ENCODE results near the gene SH3YL1.

GRCh38 chr2:254241-254640 lies 9.6 kb downstream of the SH3YL1 start:
- TF ChIP-seq CTCF (conservative IDR thresholded peaks at IDR 0.05; ENCODE audit: low read depth, low read length) (no peak), EZH2 (IDR thresholded peaks at IDR 0.05; ENCODE audit: borderline replicate concordance, low read depth, low read length, poor library complexity, severe bottlenecking) (no peak)

Measured in A673 (cell line).